HEK293 (cell line): ENCODE data around the gene SNTG2.

ENCODE experiments used
- CTCF ChIA-PET: fragments of 350-600 bp; formaldehyde crosslinking; extraction: SDS; loops from one replicate; lab custom pipeline; 2021; ENCODE audit warnings: antibody characterized with exemption; lab: Yijun Ruan, JAX
- POLR2A ChIA-PET: fragments of 300-600 bp; formaldehyde crosslinking; extraction: SDS; loops from one replicate; lab custom pipeline; 2020; ENCODE audit warnings: antibody characterized with exemption, inconsistent platforms; lab: Yijun Ruan, JAX
- H3K27ac ChIP-seq: fragments of 200-500 bp; sonication (Bioruptor generic); 2 replicates; pipeline ENCODE4 v1.5.1; 2014; ENCODE audit warnings: low read depth, low read length, control low read depth, inconsistent platforms; ENCODE audit errors: extremely low read depth
- H3K36me3 ChIP-seq, 2 experiments: fragments of 200-500 bp in 1 of 2; sonication (Bioruptor generic) in 1 of 2; 1 replicate in 1 of 2; 2 replicates in 1 of 2; pipeline ENCODE4 v1.5.1; 2014 to 2017; ENCODE audit warnings: inconsistent platforms in 2 of 2, low read length in 2 of 2; ENCODE audit not compliant: control insufficient read depth in 2 of 2, insufficient read depth in 1 of 2
- H3K4me1 ChIP-seq: fragments of 200-500 bp; sonication (Bioruptor generic); 2 replicates; pipeline ENCODE4 v1.5.1; 2014; ENCODE audit warnings: mild to moderate bottlenecking, low read length, inconsistent platforms; ENCODE audit not compliant: control insufficient read depth, insufficient read depth
- H3K4me3 ChIP-seq: 2 replicates; pipeline ENCODE4 v1.5.1; 2011; ENCODE audit warnings: low read depth, mild to moderate bottlenecking, control low read depth, low read length, moderate library complexity
- H3K9me3 ChIP-seq: fragments of 200-500 bp; sonication (Bioruptor generic); 2 replicates; pipeline ENCODE4 v1.5.1; 2014; ENCODE audit warnings: low read depth, low read length, inconsistent platforms; ENCODE audit not compliant: control insufficient read depth, insufficient read depth
- ATF2 ChIP-seq: fragments of 450-650 bp; formaldehyde crosslinking; IDR thresholded peaks from 2 replicates; pipeline ENCODE4 v1.5.1; 2016; ENCODE audit warnings: missing biosample characterization, missing genetic modification characterization, low read depth
- ELK4 ChIP-seq: IDR thresholded peaks from 2 replicates; pipeline ENCODE4 v1.6.1; 2011; ENCODE audit warnings: mild to moderate bottlenecking, low read depth, low read length, borderline replicate concordance
- HOXC10 ChIP-seq: sonication (generic); formaldehyde crosslinking; IDR thresholded peaks from 2 replicates; pipeline ENCODE4 v1.8.1; 2023; ENCODE audit warnings: mild to moderate bottlenecking, missing genetic modification reagents
- MZF1 ChIP-seq: fragments of 450-650 bp; formaldehyde crosslinking; IDR thresholded peaks from 2 replicates; pipeline ENCODE4 v1.5.1; 2017; ENCODE audit warnings: missing biosample characterization, missing genetic modification characterization, borderline replicate concordance
- SP3 ChIP-seq: fragments of 450-650 bp; formaldehyde crosslinking; IDR thresholded peaks from 2 replicates; pipeline ENCODE4 v1.5.1; 2016; ENCODE audit warnings: missing biosample characterization, missing genetic modification characterization
- TRIM28 ChIP-seq: IDR thresholded peaks from 2 replicates; pipeline ENCODE4 v1.6.1; 2011; ENCODE audit warnings: low read length, control low read depth, borderline replicate concordance
- TSHZ1 ChIP-seq: fragments of 450-650 bp; formaldehyde crosslinking; IDR thresholded peaks from 2 replicates; pipeline ENCODE4 v1.5.1; 2016; ENCODE audit warnings: missing biosample characterization, missing genetic modification characterization, borderline replicate concordance
- YY2 ChIP-seq: fragments of 450-650 bp; formaldehyde crosslinking; IDR thresholded peaks from 2 replicates; pipeline ENCODE4 v1.5.1; 2016; ENCODE audit warnings: missing biosample characterization, missing genetic modification characterization
- ZFP3 ChIP-seq: fragments of 450-650 bp; formaldehyde crosslinking; IDR thresholded peaks from 2 replicates; pipeline ENCODE4 v1.5.1; 2016; ENCODE audit warnings: low read depth, missing biosample characterization, missing genetic modification characterization
- ZNF10 ChIP-seq: fragments of 450-650 bp; formaldehyde crosslinking; IDR thresholded peaks from 2 replicates; pipeline ENCODE4 v1.5.1; 2017; ENCODE audit warnings: missing biosample characterization, missing genetic modification characterization
- ZNF112 ChIP-seq: fragments of 450-650 bp; formaldehyde crosslinking; IDR thresholded peaks from 2 replicates; pipeline ENCODE4 v1.5.0; 2017; ENCODE audit warnings: missing biosample characterization, missing genetic modification characterization
- ZNF121 ChIP-seq: fragments of 450-650 bp; formaldehyde crosslinking; IDR thresholded peaks from 2 replicates; pipeline ENCODE4 v1.5.1; 2016; ENCODE audit warnings: missing biosample characterization, missing genetic modification characterization
- ZNF155 ChIP-seq: fragments of 450-650 bp; formaldehyde crosslinking; IDR thresholded peaks from 2 replicates; pipeline ENCODE4 v1.5.1; 2016; ENCODE audit warnings: missing biosample characterization, missing genetic modification characterization
- ZNF174 ChIP-seq: fragments of 450-650 bp; formaldehyde crosslinking; IDR thresholded peaks from 2 replicates; pipeline ENCODE4 v1.5.0; 2017; ENCODE audit warnings: missing biosample characterization, mild to moderate bottlenecking, missing genetic modification characterization
- ZNF211 ChIP-seq: fragments of 450-650 bp; formaldehyde crosslinking; IDR thresholded peaks from 2 replicates; pipeline ENCODE4 v1.5.1; 2016; ENCODE audit warnings: low read depth, missing biosample characterization, missing genetic modification characterization
- ZNF266 ChIP-seq: fragments of 450-650 bp; formaldehyde crosslinking; IDR thresholded peaks from 2 replicates; pipeline ENCODE4 v1.5.1; 2016; ENCODE audit warnings: missing biosample characterization, missing genetic modification characterization, low read depth
- ZNF280D ChIP-seq: fragments of 450-650 bp; formaldehyde crosslinking; IDR thresholded peaks from 2 replicates; pipeline ENCODE4 v1.5.1; 2016; ENCODE audit warnings: missing biosample characterization, missing genetic modification characterization
- ZNF292 ChIP-seq: fragments of 450-650 bp; formaldehyde crosslinking; IDR thresholded peaks from 2 replicates; pipeline ENCODE4 v1.5.1; 2016; ENCODE audit warnings: low read depth, missing biosample characterization, missing genetic modification characterization, borderline replicate concordance
- ZNF404 ChIP-seq: fragments of 450-650 bp; formaldehyde crosslinking; IDR thresholded peaks from 2 replicates; pipeline ENCODE4 v1.5.1; 2017; ENCODE audit warnings: missing biosample characterization, missing genetic modification characterization
- ZNF48 ChIP-seq: fragments of 450-650 bp; formaldehyde crosslinking; IDR thresholded peaks from 2 replicates; pipeline ENCODE4 v1.5.1; 2016; ENCODE audit warnings: missing biosample characterization, missing genetic modification characterization
- ZNF529 ChIP-seq: fragments of 450-650 bp; formaldehyde crosslinking; IDR thresholded peaks from 2 replicates; pipeline ENCODE4 v1.5.1; 2017; ENCODE audit warnings: missing genetic modification characterization, missing biosample characterization; ENCODE audit not compliant: insufficient replicate concordance
- ZNF548 ChIP-seq: fragments of 450-650 bp; formaldehyde crosslinking; IDR thresholded peaks from 2 replicates; pipeline ENCODE4 v1.5.1; 2016; ENCODE audit warnings: missing biosample characterization, missing genetic modification characterization
- ZNF555 ChIP-seq: fragments of 450-650 bp; formaldehyde crosslinking; conservative IDR thresholded peaks from 2 replicates; pipeline ENCODE4 v1.5.1; 2017; ENCODE audit warnings: missing biosample characterization, mild to moderate bottlenecking, missing genetic modification characterization, inconsistent platforms
- ZNF596 ChIP-seq: fragments of 450-650 bp; IDR thresholded peaks from 2 replicates; pipeline ENCODE4 v1.5.0; 2018; ENCODE audit warnings: missing biosample characterization, mild to moderate bottlenecking, missing genetic modification characterization, moderate library complexity
- ZNF701 ChIP-seq: fragments of 450-650 bp; formaldehyde crosslinking; IDR thresholded peaks from 2 replicates; pipeline ENCODE4 v1.5.1; 2016; ENCODE audit warnings: missing biosample characterization, missing genetic modification characterization
- ZNF792 ChIP-seq: fragments of 450-650 bp; formaldehyde crosslinking; IDR thresholded peaks from 2 replicates; pipeline ENCODE4 v1.5.1; 2016; ENCODE audit warnings: missing biosample characterization, missing genetic modification characterization
- ZXDB ChIP-seq: fragments of 450-650 bp; formaldehyde crosslinking; IDR thresholded peaks from 2 replicates; pipeline ENCODE4 v1.5.1; 2016; ENCODE audit warnings: missing biosample characterization, missing genetic modification characterization
- TF ChIP-seq, protein P1 (sequence below): fragments of 450-650 bp; formaldehyde crosslinking; IDR thresholded peaks from 2 replicates; pipeline ENCODE4 v1.5.1; 2016; ENCODE audit warnings: missing biosample characterization, missing genetic modification characterization

Gene SNTG2

DNA sequence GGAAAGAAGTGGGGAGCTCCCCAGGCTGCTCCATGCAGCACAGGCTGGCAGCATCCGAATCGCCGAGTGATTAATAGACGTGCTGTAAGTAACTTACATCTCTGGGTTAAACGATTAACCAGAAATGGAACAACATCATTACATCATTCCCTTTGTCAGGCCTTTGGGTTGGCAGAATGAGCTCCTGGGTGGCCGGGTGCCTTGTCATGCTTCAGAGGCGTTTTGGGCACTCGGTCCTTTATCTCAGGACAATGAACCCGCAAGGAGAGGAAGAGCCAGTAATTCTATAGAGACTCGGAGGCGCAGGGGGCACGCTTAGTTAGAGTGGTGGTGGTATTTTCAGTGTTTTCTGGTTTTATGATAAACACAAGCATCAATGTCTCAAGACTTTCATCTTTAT, 315.7 kb downstream of the SNTG2 start:
- Histone ChIP-seq H3K9me3 (no peaks in the 10 kb centered on the region), H3K4me1 (no peaks in the 10 kb centered on the region), H3K36me3 (no peaks in the 10 kb centered on the region), H3K4me3 (no peak overlapping the region), H3K27ac (no peak overlapping the region)
- ChIA-PET POLR2A (no interaction called here), CTCF (no interaction called here)
- no peak for TF ChIP-seq ZNF596 (tag by site-specific recombination)
- no peak for TF ChIP-seq ZNF292 (tag by site-specific recombination)
- TF ChIP-seq MZF1 (tag by site-specific recombination) = no peak
- no peak for TF ChIP-seq ZNF555 (tag by site-specific recombination)
- TF ChIP-seq YY2 (tag by site-specific recombination) = no peak
- no peak for TF ChIP-seq ATF2
- TF ChIP-seq ZNF548 (tag by site-specific recombination) = no peak
- TF ChIP-seq TRIM28 = no peak
- no peak for TF ChIP-seq ZNF404 (tag by site-specific recombination)
- no peak for TF ChIP-seq ZNF174 (tag by site-specific recombination)
- TF ChIP-seq, protein P1, sequence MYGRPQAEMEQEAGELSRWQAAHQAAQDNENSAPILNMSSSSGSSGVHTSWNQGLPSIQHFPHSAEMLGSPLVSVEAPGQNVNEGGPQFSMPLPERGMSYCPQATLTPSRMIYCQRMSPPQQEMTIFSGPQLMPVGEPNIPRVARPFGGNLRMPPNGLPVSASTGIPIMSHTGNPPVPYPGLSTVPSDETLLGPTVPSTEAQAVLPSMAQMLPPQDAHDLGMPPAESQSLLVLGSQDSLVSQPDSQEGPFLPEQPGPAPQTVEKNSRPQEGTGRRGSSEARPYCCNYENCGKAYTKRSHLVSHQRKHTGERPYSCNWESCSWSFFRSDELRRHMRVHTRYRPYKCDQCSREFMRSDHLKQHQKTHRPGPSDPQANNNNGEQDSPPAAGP (tag by site-specific recombination) = no peak
- TF ChIP-seq ZNF266 (tag by site-specific recombination) = no peak
- TF ChIP-seq ZNF48 = no peak
- no peak for TF ChIP-seq ZNF10 (tag by site-specific recombination)
- no peak for TF ChIP-seq ZNF121 (tag by site-specific recombination)

- TF ChIP-seq ZNF280D (tag by site-specific recombination) (no peak), ZNF529 (tag by site-specific recombination) (no peak), HOXC10 (CRISPR knock-in tag) (no peak), ZNF211 (tag by site-specific recombination) (no peak), ZFP3 (no peak), ZNF701 (tag by site-specific recombination) (no peak), ZNF292 (tag by site-specific recombination) (no peak), ELK4 (no peak), ZNF792 (tag by site-specific recombination) (no peak), ZNF155 (tag by site-specific recombination) (no peak), TSHZ1 (tag by site-specific recombination) (no peak), ZNF112 (tag by site-specific recombination) (no peak), ZXDB (tag by site-specific recombination) (no peak), SP3 (tag by site-specific recombination) (no peak)
- Histone ChIP-seq H3K9me3 (no peaks in the 10 kb centered on the region), H3K4me1 (no peaks in the 10 kb centered on the region), H3K4me3 (no peak overlapping the region), H3K27ac (no peak overlapping the region), H3K36me3 (no peaks in the 10 kb centered on the region)
- POLR2A ChIA-PET = no interaction called here
- CTCF ChIA-PET = no interaction called here
These were observed 317.4 kb downstream of the SNTG2 start for GRCh38 chr2:1268034-1268433.
